Stimulated activated CD4-positive, alpha-beta T cell treated with anti-CD3 and anti-CD28 coated beads, Interleukin-15, amount 100 ng/mL, for 48 hours (primary cell): ENCODE measurements around the gene LMNTD2.
"Not testable (repeated sequence)": the region's sequence is repeated elsewhere in the genome, so short reads cannot be mapped to it uniquely, and the experiment has no call there.

ENCODE experiments used
- DNase-seq, 2 donors: peaks; one replicate each; pipeline ENCODE4 v3.0.0-alpha.2; 2020; ENCODE audit warnings: low read depth in 2 of 2

Gene LMNTD2

DNA sequence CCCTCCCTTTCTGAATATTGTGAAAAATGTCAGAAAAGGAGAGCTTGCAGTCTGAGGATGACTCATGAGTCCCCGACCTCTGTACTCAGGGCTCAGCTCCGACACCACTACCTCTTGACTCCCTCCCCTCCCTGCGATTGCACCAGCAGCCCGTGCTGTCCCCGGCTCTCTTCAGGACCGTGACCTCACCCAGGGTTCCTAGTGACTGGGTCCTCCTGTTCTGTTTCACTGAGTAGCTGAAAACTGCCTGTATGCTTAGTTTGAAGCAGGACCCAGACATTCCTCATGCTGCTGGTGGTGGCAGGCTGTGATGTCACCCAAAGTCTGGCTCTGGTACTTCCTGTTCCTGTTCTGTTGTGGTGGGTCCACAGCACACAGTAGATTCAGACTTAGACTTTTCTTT, 27.4 kb upstream of the LMNTD2 start:
- DNase-seq: peak; percentile 66 to 70

DNA sequence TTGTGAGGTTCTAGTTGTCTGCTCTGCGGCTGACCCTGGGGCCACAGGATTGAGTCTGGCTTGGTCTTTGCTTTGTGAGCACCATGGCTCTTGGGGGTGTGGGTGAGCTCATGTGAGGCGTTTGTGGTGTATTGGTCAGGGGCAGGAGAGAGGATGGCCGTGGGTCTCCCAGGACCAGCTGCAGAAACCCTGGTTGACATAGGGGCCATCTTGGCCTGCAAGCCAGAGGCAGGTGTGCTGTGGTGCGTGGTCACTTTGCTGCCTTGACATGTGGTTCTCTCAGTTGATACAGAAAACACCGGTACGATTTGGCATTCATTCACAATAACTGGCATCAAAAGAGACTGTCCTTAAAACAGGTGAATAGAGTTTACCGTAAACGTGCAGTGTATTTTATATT, 27.0 kb upstream of the LMNTD2 start:
- DNase-seq: no peak

DNA sequence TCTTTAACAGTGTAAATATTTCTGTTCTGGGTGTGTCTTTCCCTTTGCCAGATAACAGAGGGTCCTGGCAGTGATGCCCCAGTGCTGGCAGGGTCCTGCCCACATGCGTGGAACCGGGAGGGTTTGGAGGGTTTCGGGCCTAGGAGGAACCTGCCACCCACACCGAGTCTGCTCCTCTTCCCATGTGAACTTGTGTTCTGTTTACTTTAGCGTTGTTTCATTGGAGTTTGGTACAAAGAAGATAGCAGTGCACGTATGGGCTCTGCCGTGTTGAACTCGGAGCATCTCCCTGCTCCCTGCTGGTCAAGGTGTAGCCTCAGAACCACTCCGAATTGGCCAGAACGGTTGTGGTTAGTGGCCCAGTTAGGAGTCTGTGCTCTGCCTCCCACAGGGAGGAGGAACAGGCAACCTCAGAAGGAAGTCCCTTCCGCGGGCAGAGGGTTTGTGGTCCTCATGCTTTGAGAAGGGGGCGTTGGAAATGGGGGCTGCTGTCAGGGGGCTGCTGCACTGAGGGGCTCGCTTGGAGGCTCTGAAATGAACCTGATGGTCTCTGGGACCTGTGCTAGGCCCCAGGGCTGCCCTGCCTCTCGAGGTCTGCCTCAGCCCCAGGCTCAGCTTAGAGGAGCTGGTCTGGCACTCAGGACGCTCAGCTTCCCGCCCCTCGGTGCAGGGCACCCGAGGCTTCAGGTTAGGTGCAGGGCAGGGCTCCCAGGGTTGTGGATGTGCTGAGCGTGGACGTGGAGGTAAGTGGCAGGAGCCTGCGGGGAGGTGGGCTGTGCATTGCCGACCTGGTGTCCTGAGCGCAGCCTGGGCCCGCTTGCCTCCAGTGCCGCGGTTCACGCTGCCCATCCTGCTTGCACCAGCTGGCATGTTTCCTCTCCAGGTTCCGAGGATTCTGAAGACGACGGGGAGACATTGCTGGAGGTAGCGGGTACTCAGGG, 26.1 kb upstream of the LMNTD2 start:
- no peak for DNase-seq

DNA sequence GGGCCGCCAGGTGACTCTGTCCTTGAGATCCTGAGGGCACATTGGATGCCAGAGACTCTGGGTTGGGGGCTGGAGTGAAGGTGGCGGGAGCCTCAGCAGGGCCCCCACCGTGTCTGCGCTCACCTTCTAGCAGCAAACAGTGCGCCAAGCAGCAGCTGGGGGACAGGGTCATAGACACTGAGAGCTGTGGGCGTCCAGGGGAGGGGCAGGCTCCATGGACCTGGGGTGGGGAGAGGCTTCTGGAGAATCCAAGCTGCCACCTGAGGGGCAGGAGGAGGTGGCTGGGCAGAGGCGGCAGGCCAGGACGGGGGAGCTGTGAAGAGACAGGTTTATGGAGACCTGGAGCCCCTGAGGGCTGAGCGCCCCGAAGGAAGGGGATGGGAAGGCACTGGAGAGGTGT, 23.7 kb upstream of the LMNTD2 start:
- DNase-seq: no peak

DNA sequence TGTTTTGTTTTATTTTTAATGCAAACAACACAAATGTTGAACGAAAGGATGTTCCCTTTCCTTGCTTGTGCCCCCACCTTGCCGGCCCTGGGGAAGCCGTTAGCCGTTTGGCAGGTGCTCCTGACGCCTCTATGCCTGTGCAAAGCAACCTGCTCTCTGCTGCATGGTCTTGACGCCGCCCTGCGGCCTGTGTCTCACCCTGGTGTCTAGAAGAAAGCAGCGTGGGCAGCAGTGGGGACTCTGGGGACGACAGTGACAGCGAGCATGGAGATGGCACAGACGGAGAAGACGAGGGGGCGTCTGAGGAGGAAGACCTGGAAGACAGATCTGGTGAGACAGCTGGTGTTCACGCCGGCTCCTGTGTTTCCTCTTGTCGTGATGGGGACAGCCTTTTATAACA, 21.2 kb upstream of the LMNTD2 start:
- DNase-seq: no peak

DNA sequence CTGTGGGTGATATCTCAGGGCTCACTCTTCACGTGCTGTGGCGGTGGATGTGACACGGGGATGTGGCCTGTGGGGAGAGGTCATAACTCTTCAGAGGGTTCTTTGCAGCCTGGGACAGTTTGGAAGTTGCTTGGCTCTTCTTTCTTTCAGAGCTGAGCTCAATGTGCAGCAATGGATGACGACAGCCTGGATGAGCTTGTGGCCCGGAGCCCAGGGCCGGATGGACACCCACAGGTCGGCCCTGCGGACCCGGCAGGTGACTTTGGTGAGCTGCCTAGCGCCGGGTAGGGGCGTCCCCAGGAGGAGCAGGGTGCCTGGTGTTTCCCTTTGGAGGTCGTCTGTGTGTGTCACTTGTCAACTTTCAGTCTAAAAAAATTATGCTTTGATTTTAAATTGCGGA, 20.8 kb upstream of the LMNTD2 start:
- no peak for DNase-seq

DNA sequence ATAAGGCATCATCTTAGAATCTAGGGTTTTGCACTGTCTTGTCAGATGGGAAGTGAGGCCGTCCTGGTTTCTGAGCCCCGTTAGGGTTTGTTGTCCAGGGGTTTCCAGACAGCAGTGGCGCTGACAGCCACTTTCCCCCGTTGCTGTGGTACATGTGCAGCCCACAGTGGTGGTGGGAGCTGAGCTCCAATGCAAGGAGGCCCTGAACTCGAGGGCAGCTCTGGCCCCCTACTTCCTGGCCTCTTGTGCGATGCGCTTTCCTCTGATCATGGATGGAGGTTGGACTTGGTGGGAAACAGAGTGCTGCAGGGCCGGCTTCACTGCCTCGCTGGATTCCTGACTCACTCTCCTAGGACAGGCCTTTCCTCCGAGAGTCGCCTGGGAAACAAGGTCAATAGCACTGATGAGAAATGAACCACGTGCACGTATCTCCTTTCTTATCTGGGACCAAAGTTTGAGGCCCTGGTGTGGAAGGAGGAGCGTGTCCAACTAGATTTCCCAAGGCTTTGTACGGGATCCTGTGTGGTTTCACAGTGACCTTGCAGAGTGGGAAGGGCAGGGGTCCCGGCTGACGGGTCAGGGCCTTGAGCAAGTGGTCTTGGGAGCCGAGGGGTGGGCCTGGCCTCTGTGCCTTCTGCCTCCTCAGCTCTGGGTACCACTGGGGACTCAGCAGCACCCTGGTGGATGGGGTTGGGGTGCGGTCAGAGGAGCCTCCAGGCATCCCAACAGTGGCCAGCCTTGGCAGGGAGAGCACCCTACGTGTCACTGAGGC, 19.5 kb upstream of the LMNTD2 start:
- no peak for DNase-seq

DNA sequence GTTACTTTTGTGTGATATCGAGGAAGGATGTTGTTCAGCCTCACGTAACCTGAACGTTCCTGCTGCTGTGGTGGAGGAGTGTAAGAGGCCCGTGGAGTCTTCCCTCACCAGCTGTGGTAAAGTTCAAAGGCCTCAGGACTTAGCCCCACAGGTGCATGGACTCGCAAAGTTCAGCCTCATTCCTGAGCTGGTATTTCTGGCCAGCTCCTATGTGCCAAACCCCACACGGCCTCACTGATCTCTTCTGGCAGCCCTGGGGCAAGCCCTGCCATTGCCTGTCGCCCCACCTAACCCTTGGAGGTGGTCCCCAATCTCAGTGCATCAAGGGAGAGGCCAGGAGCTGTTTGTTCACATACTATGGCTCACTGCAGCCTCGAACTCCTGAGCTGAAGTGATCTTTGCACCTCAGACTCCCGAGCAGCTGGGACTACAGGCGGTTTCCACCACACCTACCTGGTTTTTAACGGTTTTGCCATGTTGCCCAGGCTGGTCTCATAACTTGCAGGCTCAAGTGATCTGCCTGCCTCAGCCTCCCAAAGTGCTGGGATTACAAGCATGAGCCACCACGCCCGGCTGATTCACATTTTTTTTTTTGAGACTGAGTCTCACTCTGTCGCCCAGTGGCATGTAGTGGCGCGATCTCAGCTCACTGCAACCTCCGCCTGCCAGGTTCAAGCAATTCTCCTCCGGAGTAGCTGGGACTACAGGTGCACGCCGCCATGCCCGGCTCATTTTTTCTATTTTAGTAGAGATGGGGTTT, 17.9 kb upstream of the LMNTD2 start:
- DNase-seq: no peak

DNA sequence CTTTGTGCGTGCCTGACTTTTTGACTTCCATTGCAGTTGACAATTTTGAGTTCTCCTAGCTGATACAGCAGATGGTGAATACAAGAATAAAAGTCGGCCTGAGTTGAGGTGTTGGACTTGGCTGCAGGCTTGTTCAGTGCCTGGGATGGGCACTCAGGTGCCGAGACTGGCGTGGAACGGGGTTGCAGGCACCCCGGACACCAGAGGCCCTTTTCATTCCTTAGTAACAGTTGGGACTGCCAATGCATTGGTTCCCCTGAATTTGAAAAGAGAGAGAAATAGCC, 17.0 kb upstream of the LMNTD2 start:
- no peak for DNase-seq

DNA sequence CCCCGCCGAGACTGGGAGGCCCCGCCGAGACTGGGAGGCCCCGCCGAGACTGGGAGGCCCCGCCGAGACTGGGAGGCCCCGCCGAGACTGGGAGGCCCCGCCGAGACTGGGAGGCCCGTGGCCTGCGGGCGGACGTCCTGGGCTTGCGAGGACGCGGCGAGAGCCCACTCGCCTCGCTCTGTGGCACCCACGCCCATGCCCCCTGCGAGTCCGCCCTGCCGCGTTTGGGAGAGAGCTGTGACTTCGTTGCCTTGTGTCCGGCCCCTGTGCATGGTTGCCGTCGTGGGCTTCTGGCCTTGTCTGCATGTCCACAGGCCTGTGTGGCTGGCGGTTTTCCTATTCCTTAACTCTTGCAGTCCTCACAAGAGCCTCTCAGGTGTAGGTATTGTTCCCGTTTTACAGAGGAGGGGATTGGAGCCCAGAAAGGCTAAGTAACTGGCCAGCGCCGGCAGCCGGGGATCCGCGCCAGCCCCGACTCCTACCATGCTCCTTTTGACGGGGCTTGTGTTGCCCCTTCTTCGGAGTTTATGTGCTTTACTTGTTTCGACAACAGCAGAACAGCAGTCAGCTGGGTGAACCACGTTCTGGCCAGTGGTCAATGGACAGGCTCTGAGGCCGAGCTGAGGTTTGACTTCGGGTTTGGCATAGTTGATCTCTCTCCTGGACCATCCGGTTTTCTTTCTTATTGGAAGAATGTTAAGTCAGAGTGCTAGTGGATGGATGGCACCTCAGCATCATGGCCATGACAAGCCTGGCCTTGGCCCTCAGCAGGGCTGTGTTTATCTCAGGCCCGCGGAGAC, 16.5 kb upstream of the LMNTD2 start:
- no peak for DNase-seq

DNA sequence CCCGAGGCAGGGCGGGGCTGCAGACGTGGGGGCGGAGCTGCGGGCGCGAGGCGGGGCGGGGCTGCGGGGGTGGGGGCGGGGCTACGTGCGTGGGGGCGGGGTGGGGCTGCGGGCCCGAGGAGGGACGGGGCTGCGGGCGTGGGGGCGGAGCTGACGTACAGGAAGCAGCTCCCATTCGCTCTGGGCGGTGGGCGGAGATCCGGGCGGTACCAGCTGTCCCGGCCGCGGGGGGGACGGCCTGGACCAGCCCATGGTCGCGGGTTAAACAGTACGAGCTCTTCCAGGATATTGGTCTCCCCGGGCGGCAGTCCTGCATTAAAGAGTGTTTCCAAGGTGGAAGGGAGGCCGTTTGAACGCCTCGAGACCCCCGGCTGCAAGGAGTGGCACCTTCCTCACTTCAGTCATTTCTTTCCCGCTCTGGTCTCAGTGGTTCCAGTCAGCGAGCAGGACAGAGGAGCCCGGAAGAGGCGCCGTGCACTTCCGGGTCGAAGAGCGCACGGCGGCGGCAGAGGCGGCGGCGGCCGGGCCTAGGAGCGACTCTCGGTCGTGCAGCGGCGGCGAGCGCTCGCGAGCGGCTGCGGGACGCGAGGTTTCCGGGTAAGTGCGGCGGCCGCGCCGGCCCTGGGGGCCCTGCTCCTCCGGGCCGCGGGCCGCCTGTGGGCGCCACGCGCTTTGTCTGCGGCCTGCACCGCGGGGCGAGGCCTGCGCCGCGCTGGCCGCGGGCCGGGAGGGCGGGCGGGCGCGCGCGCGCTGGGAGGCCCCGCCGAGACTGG, 15.6 kb upstream of the LMNTD2 start, which contains the start of gene PHRF1:
TSS of gene PHRF1 (plus strand) at position 475 of the 773 bp plus-strand sequence. CDS start 5,043 bp downstream, outside the sequence.
- DNase-seq: peak; percentile 93 to 96

DNA sequence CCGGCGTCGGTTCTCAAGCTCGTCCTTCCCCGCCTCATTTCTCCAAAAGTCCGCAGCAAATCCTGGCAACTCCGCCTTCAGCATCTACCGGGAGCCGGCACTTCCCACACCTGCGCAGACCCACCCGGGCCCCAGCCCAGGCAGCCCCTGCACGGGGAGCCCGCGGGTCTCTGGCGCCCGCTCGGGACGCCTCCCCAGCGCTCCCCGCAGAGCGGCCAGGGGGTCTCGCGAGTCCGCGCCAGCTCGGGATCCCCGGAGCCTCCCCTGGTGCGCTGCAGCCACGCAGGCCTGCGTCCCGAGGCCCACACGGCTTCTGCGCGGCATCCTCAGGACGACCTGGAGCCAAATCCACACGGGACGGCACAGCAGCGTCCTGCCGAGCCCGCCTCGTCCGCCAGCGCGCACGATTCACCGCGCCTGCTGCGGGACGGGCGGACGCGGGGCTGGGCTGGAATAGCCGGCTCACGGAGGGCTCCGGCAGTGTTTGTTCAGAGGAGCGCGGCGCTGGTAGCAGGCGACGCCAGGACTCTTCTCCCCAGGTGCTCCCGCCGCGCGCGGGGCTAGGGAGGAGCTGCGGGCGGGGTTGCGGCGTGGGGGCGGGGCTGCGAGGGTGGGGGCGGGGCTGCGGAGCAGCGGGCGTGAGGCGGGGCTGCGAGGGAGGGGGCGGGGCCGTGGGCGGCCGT, 14.9 kb upstream of the LMNTD2 start:
- no peak for DNase-seq

DNA sequence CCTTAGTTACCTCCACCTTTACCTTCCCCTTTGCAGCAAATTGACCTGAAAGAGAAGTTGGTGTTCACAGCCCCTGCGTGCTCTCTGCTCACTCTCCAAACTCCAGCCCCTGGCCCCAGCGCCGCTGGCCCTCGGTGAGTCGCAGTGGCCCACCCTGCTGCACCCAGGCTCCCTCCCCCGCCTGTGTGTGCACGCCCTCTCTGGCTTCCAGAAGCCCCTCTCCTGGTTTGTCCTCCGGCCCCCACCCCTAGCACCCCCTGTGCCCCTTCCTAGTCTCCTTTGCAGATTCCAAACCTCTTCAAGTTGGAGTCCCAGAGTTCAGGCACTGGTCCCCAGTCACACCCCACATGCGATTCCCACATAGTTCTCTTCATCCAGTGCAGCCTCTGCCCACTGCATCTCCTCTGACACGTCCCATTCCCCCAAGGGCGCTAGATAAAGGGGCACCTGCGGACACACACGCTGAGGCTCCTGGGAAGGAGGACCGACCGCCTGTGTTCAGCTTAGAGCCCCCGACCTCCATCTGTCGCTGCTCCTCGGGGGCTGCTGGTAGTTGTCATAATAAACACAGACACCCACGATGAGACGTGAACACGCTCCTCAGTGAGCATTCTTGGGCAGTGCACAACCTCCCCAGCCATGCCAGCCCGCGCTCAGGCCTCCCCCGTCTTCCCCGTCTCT, 14.2 kb upstream of the LMNTD2 start:
- no peak for DNase-seq

DNA sequence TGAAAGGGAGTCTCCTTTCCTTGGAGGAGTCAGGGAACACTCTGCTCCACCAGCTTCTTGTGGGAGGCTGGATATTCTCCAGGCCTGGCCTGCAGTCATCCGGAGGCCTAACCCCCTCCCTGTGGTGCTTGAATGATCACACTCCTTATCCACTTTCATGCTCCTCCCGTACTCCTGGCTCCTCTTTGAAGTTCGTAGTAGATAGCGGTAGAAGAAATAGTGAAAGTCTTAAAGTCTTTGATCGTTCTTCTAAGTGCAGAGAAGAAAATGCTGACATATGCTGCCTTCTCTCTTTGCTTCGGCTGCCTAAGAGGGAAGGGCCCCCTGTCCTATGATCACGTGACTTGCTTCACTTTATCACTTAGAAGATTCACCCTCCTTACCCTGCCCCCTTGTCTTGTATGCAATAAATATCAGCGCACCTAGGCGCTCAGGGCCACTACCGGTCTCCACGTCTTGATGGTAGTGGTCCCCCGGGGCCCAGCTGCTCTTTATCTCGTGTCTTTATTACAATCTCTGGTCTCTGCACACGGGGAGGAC, 13.6 kb upstream of the LMNTD2 start:
- not testable (repeated sequence) for DNase-seq

DNA sequence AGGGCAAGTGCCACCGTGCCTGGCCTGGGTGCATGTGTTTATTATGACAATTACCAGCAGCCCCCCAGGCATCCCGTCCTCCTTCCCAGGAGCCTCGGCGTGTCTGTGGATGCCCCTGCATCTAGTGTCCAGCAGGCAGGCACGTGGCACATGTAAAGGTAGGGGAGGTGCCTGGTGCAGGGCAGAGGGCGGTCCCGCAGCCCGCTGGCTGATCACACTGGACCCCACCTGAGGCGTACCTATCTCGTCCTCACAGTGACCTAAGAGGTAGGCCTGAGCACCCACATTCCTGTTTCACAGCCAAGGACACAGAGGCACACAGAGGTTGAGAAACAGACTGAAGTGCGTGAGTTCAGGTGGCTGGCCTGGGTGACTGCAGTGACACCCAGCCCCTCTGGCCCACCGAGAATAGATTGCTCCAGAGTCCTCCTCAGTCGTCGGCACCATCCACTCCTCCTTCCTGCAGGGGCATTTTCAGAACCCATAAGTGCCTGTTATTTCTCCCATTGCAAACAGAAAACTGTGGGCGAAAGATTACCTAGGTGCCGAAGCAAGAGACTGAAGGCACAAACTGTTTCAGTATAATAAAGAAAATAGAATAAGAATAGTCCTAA, 12.7 kb upstream of the LMNTD2 start:
- DNase-seq: no peak

DNA sequence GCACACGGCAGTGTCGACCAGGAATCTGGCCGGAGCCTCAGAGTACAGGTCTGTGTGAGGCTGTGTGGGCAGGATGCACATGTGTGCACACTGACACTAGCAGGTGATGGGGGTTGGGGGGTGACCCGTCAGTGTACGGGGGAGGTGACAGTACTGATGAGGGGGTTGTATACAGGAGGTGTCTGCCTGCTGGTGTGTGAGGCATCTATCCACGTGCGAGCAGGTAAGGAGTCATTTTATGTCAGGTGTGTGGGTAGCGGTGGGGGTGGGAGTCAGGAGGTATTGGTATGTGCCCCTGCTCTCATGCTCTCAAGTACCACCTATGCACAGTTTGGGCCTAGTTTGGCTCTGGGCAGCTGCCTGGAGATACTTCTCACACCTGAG, 11.3 kb upstream of the LMNTD2 start:
- DNase-seq: no peak

DNA sequence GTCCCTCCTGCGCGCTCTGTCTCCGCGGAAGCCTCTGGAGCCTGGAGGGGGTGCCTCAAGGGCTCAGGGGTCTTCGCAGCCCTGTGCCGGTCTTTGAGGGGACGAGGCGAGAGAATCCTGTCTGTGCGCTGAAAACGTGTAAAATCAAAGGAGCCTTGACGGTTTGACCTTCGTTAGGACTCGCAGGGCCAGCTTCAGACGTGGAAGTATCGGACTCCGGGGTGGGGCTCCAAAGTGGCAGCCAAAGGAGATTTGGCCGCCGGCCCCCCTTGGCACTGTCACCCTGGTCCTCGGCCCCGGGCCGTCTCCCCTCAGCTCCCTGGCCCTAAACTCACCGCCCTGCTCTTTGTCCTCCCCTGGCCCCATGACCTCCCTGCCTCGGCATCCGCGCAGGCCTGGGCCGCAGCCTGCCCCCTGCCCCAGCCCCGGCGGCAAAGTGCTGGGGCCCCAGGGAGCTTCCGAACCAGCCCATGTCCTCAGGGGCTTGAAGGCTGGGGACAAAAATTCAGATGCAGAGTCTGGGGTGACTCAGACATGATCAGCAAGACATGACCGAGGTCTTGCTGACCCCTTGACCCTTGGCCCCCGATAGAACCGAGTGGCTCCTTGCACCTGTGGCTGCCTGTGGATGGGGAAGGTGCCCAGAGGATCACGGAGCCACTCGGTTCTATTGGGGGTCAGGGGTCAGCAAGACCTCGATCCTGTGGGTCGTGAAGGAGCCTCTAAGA, 8.8 kb upstream of the LMNTD2 start:
- no peak for DNase-seq
